AG10803 (cell line): ENCODE results near the gene GSN.

Source experiments
- DNase-seq: peaks from one replicate; pipeline ENCODE4 v3.0.0; 2010; ENCODE audit warnings: low read depth
- H3K4me3 ChIP-seq: 2 replicates; pipeline ENCODE4 v1.5.1; 2011; ENCODE audit warnings: mild to moderate bottlenecking, low read length, control low read depth
- TF ChIP-seq, protein P1 (sequence below): conservative IDR thresholded peaks from 2 replicates; pipeline ENCODE4 v1.5.1; 2011; ENCODE audit warnings: mild to moderate bottlenecking, low read length, control low read depth, inconsistent platforms

Gene GSN

DNA sequence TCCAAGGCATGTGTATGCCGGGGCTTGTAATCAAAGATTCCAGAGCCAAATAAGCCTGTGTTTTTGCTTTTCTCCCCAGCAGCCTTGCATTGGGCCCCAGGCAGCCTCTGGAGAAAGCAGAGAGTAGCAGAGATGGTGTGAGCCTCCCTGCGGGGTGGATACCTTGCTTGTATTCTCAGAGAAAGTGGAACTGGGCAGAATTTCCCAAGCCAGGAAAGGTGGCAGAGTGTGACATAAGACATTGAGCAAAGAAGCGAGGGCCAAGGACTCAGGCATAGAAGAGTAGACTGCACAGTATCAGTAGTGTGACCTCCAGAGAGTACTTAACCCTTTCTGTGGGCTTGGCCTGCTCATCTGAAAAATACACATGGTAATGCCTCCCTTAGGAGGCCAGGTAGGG is 1.6 kb upstream of the GSN start:
- no peak overlapping the region for H3K4me3 ChIP-seq
- TF ChIP-seq, protein P1, sequence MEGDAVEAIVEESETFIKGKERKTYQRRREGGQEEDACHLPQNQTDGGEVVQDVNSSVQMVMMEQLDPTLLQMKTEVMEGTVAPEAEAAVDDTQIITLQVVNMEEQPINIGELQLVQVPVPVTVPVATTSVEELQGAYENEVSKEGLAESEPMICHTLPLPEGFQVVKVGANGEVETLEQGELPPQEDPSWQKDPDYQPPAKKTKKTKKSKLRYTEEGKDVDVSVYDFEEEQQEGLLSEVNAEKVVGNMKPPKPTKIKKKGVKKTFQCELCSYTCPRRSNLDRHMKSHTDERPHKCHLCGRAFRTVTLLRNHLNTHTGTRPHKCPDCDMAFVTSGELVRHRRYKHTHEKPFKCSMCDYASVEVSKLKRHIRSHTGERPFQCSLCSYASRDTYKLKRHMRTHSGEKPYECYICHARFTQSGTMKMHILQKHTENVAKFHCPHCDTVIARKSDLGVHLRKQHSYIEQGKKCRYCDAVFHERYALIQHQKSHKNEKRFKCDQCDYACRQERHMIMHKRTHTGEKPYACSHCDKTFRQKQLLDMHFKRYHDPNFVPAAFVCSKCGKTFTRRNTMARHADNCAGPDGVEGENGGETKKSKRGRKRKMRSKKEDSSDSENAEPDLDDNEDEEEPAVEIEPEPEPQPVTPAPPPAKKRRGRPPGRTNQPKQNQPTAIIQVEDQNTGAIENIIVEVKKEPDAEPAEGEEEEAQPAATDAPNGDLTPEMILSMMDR, result no peak
- no peak for DNase-seq

DNA sequence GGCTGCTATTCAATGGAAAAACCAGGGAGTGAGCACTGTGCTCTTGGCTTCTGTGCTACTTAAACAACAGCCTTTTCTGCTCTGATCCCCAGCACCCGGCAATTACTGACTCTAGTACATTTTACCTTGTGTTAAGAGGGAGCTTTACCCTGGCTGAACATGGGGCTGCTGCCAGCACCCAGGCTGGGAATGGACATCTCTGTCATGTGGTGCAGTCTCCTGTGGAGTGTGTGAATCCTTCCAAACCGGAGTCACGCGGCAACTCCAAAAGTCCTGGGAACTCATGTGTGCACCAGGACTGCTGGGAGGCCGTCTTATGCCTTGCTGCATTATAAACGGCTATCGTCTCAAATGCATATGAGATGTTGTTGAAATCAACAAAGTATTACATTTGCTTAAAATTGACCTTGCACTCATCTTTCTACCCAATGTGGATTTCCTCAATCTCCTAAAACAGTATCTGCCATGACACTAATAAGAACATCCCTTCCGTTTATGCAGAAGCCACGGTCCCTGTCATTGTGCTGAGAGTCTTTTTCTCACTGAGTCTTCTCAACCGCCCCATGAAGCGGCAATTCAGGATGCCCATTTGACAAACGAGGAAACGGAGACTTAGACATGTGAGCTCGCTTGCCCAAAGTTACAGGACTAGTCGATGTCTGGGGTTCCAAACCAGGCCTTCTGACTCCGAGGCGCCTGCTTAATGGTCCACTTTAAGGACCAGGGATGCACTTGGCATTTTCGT is 884 bp upstream of the GSN start:
- peak; percentile 38 for DNase-seq
- TF ChIP-seq, protein P1, result no peak
- peak overlapping the region; percentile 94 for H3K4me3 ChIP-seq

DNA sequence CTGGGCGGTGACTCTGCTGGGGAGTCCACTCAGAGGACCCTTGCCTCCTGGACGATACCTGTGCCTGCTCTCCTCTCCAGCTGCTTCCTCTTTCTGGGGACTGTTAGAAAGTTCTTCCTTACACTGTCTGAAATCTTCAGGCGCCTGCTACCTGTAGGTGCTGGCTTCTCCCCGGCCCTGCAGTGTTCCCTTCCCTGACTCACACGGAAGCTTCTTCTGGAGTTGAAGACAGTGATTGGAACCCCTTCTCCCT is 562 bp downstream of the GSN start:
- no peak for DNase-seq
- TF ChIP-seq, protein P1, result no peak
- H3K4me3 ChIP-seq, result peak overlapping the region; percentile 94

DNA sequence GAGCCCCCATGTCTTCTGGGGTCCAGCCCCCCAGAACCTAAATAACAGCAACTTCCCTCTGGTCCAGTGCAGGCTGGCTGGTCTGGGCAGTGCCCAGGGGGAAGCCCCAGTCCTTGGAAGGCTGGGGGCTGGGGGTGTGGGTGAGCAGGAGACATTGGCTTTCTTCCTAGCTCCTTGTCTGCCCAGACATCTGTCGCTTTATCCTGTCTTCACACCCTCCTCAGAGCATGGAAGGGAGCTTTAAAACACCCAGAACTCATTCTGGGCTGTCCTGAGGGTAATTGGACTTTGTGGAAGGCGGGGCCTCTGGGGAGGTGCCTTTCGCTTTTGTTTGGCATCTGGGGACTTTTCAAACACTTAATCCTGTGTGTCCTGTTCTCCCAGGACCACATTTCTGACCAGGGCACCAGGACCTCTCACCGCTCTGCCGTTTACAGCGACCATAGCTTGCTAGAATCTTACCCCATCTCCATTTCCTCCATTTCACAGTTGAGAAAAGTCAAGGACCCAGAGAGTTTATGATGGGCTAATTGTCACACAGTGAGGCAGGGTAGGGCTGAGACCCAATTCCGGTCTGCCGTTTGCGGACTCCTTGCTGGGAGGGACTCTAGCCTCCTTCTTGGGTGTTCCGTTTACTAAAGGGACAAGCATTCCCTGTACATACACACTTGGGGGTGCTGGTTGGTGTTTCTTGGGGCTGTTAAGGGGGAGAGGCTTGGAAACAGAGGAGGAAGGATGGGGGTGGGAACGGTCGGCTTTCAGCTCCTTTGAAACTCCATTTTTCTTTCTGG is 1.1 kb downstream of the GSN start:
- DNase-seq, result peak; percentile 45
- TF ChIP-seq, protein P1, result no peak
- peak overlapping the region; percentile 94 for H3K4me3 ChIP-seq

DNA sequence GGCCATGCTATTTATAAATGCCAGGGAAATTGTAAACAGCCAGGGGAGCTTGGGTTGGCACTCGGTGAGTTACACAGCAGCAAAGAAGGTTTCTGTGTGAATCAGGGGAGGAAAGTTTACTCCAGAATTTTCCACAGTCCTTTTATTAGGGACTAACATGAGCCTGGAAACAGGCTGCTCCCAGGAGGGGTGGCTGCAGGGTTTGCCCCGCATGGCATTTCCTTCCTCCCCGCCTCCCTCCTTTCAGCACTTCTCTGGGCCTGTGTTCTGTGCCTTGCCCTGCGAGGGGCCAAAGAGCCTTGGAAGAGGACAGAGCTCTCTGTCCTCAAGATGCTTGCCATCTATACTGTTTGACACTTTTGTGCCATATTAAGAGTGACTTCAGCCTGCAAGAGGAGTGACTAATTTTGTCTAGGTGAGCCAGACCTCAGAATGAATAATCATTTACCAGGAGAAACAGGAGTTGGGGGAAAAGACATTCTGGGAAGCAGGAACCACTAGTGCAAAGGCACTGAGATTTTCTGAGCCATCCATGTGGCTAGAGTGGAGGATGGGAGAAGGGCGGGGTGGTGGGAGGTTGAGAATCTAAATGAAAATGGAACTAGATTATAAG is 1.8 kb downstream of the GSN start:
- TF ChIP-seq, protein P1, result no peak
- peak overlapping the region; percentile 94 for H3K4me3 ChIP-seq
- DNase-seq, result no peak

DNA sequence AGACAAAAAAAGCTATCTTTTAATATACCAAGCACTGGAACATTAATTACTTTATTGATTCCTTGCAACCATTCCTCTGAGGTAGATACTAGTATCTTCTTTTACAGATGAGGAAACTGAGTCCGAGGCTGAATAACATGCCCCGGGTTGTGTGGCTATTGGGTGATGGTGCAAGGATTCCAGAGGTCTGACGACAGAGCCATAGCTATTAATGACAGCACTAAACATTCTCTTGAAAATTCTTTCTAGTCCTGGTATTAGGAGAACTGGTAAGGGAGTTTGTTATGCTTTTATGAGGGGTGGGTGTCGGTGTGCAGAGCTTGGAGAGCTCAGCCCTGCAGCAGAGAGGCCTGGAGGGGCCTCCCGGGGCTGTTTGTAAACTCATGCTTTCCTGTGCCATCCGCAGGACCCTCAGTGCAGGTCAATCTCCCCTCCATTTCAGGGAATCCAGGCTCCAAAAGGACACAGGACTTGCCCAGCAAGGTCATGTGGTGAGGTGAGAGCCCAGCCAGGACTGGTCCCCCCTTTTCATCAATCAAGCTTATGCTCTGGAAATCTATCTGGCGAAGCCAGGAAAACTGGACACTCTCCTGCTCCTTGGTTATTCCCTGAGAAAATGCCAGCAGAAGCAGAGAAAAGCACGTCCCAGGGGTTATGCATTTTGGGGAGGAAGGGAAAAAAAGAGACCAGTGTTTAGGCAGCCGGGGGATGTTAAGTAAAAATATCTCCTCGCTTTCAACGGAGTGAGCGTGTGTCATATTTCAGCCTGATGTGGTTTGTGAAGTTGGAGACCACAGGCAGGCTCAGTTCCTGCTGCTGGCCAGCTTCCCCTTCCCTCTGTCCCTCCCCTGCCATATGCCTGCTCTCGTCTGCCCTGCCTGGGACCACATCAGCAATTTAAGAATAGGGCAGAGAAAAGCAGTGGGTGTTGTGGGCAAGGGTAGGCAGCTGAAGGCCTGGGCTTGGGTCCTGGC is 3.7 kb downstream of the GSN start:
- H3K4me3 ChIP-seq, result peak overlapping the region; percentile 94
- TF ChIP-seq, protein P1, result no peak
- peak; percentile 94 for DNase-seq
